Measurements from ENCODE around the gene FMO5.

FMO5 gene

DNA sequence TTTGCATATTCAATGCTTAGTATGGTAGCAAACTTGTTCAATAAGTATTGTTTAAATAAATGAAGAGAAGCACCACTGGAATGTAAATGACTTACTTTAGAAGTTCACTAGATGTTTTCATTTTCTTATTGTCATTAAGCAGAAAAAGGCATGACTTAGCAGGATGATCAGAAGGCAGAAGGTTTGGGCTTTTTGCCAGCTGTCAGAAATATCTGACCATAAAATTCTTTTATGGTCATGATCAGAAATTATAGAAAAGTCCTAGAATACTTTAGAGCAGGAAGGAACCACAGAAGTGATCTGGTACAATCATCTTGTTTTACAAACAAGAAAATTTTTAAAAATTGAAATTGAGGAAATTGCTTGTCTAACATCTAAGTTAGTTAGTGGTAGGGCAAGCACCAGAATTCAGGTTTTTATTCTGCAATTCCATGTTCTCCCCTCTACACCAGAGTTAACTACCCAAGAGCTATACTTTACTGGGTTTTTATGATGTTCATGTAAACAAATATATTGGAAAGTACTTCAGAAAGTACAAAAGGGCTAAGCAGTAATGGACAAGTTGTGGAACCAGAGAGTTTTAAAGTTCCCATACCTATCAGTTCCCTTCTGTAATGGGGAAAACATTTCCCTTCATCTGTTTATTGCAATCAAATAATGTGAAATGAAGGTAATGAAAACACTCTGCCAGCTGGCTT lies 10.1 kb downstream of the FMO5 start:
- Histone ChIP-seq H3K4me1 (ENCODE audit: control insufficient read depth in 1 of 2, insufficient read depth in 2 of 2, low read length in 2 of 2) (no peaks in the 10 kb centered on the region), H3K4me3 (ENCODE audit: low read depth in 1 of 2, low read length in 2 of 2) (no peak overlapping the region), H3K27ac (ENCODE audit: low read length) (no peak overlapping the region), H3K36me3 (ENCODE audit: control insufficient read depth in 1 of 2, insufficient read depth in 2 of 2, low read length in 2 of 2) (peaks cover 4 to 5% of the 10 kb centered on the region in 2 donors), H3K27me3 (ENCODE audit: low read depth, low read length) (no peaks in the 10 kb centered on the region), H3K9me3 (ENCODE audit: control insufficient read depth in 1 of 2, low read length in 2 of 2) (no peaks in the 10 kb centered on the region)

DNA sequence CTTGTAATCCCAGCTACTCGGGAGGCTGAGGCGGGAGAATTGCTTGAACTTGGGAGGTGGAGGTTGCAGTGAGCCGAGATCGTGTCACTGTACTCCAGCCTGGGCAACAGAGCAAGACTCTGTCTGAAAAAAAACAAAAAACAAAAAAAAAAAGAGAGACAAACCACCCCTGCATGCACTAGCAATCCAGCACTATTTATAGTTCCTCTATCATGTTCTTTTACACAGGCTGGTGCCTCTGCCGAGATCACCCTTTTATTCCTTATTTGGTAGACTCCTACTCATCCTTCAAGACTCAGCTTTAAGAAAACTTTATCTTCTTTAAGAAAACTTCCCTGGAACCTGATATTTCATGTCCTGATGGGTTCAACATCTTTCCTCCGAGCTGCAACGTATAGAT lies 10.8 kb downstream of the FMO5 start:
- H3K4me3 ChIP-seq (ENCODE audit: low read depth in 1 of 2, low read length in 2 of 2), result no peak overlapping the region
- no peaks in the 10 kb centered on the region for H3K4me1 ChIP-seq (ENCODE audit: control insufficient read depth in 1 of 2, insufficient read depth in 2 of 2, low read length in 2 of 2)
- no peaks in the 10 kb centered on the region for H3K27me3 ChIP-seq (ENCODE audit: low read depth, low read length)
- H3K27ac ChIP-seq (ENCODE audit: low read length), result no peak overlapping the region
- H3K36me3 ChIP-seq (ENCODE audit: control insufficient read depth in 1 of 2, insufficient read depth in 2 of 2, low read length in 2 of 2), result peaks cover 4 to 5% of the 10 kb centered on the region in 2 donors
- no peaks in the 10 kb centered on the region for H3K9me3 ChIP-seq (ENCODE audit: control insufficient read depth in 1 of 2, low read length in 2 of 2)

DNA sequence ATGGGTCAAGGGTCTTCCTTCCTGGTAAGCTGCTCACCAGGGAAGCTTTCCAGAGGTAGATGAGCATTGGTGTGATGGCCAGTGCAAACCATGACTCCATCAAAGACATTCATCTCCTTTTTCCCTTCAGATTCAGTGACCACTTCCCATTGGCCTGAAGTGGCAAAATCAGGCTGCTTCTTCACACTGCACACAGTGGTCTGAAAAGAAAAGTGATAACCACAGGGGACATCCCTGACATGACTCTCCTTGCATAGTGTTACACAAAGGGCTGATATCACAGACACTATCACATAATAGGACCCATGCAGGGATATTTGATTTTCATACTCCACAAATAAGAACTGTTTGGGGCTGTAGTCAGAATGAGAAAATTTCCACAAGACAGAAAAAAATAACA lies 11.9 kb downstream of the FMO5 start:
- no peaks in the 10 kb centered on the region for H3K9me3 ChIP-seq (ENCODE audit: control insufficient read depth in 1 of 2, low read length in 2 of 2)
- H3K4me3 ChIP-seq (ENCODE audit: low read depth in 1 of 2, low read length in 2 of 2), result no peak overlapping the region
- no peak overlapping the region for H3K27ac ChIP-seq (ENCODE audit: low read length)
- H3K27me3 ChIP-seq (ENCODE audit: low read depth, low read length), result no peaks in the 10 kb centered on the region
- H3K4me1 ChIP-seq (ENCODE audit: control insufficient read depth in 1 of 2, insufficient read depth in 2 of 2, low read length in 2 of 2), result no peaks in the 10 kb centered on the region
- peaks cover 4 to 5% of the 10 kb centered on the region in 2 donors for H3K36me3 ChIP-seq (ENCODE audit: control insufficient read depth in 1 of 2, insufficient read depth in 2 of 2, low read length in 2 of 2)

DNA sequence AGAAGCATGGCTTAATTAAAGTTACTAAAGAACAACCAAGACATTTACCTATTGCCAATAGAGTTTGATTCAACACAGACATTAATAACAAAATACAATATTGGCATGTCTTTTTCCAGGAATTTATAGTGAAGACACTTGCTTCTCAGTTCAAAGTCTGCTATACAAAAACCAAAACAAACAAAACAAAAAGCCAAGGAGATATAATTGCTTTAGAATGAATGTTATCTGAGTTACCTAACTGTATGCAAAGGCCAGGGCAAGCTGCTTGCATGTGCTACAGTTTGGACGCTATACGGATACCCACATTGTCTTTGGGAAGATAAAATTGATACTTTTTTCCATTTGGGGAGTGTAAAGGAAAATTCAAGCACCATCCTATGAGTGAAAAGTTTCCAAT lies 13.6 kb downstream of the FMO5 start:
- Histone ChIP-seq H3K36me3 (ENCODE audit: control insufficient read depth in 1 of 2, insufficient read depth in 2 of 2, low read length in 2 of 2) (peaks cover 4 to 5% of the 10 kb centered on the region in 2 donors), H3K27ac (ENCODE audit: low read length) (no peak overlapping the region), H3K27me3 (ENCODE audit: low read depth, low read length) (no peaks in the 10 kb centered on the region), H3K4me1 (ENCODE audit: control insufficient read depth in 1 of 2, insufficient read depth in 2 of 2, low read length in 2 of 2) (no peaks in the 10 kb centered on the region), H3K4me3 (ENCODE audit: low read depth in 1 of 2, low read length in 2 of 2) (no peak overlapping the region), H3K9me3 (ENCODE audit: control insufficient read depth in 1 of 2, low read length in 2 of 2) (no peaks in the 10 kb centered on the region)

DNA sequence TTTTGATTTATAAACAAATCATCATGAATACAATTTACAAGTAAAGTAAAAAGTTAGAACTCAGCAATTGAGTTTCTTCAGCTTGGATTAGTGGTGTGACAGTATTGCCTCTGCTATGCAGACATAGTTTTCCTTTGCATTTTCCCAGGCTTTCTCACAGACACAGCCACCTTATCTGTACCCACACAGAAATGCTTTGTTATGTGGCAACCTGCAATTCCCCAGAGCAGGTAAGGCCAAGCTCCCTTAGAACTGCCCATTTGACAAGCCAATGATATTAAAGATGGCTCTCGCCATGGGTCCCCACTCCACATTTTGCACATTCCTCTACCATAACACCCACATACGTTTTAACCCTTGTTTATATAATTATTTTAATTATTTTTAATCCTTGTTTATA lies 14.2 kb downstream of the FMO5 start:
- H3K27me3 ChIP-seq (ENCODE audit: low read depth, low read length), result no peaks in the 10 kb centered on the region
- no peaks in the 10 kb centered on the region for H3K9me3 ChIP-seq (ENCODE audit: control insufficient read depth in 1 of 2, low read length in 2 of 2)
- no peak overlapping the region for H3K4me3 ChIP-seq (ENCODE audit: low read depth in 1 of 2, low read length in 2 of 2)
- H3K36me3 ChIP-seq (ENCODE audit: control insufficient read depth in 1 of 2, insufficient read depth in 2 of 2, low read length in 2 of 2), result peaks cover 4 to 5% of the 10 kb centered on the region in 2 donors
- H3K4me1 ChIP-seq (ENCODE audit: control insufficient read depth in 1 of 2, insufficient read depth in 2 of 2, low read length in 2 of 2), result no peaks in the 10 kb centered on the region
- no peak overlapping the region for H3K27ac ChIP-seq (ENCODE audit: low read length)

DNA sequence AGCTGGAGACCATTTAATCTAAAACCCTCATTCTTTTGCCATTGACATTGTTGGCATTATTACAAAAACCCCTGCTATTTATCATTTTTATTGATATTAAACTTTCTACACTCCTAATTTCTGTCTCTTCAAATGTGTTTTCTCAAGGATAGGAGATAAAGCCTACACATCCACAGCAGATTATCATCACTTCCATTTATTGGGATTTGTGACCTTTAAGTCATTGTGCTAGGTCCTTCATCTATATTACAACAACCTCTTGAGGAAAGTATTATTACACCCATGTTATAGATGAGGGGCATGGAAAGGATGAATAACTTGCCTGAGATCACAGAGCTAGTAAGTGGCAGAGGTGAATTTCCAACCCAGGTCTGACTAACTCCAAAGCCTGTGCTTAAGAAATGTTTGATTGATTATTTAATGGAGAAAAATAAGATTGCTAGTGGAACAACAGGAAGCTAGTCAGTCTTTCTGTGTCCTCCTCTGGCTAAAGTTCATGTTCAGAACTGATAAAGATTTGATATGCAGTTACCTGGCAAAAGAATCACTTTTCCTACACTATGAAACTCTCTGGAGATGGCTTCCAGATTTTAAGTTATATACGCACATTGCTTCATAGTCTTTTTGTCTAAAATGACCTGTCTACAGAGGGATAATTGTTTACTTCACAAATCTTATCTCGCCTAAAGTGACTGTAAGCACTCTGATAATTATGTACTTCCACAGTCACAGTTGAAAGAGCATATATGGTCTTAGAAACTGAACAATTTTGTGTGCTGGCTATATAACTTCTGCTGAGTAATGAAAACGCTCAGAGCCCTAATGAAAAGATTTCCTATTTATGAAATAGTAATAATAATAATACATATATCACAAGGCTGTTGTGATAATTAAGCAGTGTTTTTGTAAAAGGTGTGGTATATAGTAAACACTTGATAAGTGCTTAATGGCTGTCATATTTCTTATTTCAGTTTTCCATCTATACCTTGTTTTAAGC lies 15.0 kb downstream of the FMO5 start:
- Histone ChIP-seq H3K4me3 (ENCODE audit: low read depth in 1 of 2, low read length in 2 of 2) (no peak overlapping the region), H3K27me3 (ENCODE audit: low read depth, low read length) (no peaks in the 10 kb centered on the region), H3K27ac (ENCODE audit: low read length) (no peak overlapping the region), H3K36me3 (ENCODE audit: control insufficient read depth in 1 of 2, insufficient read depth in 2 of 2, low read length in 2 of 2) (peaks cover 4 to 5% of the 10 kb centered on the region in 2 donors), H3K9me3 (ENCODE audit: control insufficient read depth in 1 of 2, low read length in 2 of 2) (no peaks in the 10 kb centered on the region), H3K4me1 (ENCODE audit: control insufficient read depth in 1 of 2, insufficient read depth in 2 of 2, low read length in 2 of 2) (no peaks in the 10 kb centered on the region)

DNA sequence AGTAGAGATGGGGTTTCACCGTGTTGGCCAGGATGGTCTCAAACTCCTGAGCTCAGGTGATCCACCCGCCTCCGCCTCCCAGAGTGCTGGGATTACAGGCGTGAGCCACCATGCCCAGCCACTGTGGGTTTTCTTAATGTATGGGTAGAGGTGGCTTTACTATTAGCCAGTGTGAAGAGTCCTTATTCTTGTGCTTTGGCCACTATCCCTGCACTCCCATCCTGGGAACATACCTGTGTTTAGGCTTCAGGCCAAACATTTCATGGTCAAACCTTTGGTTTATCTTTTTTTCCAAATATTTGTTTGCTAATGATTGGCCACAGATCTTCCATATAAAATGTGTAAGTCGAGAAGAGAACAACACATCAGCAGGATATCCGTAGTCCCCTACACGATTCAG lies 16.5 kb downstream of the FMO5 start:
- Histone ChIP-seq H3K36me3 (ENCODE audit: control insufficient read depth in 1 of 2, insufficient read depth in 2 of 2, low read length in 2 of 2) (peaks cover 4 to 14% of the 10 kb centered on the region in 2 donors), H3K4me1 (ENCODE audit: control insufficient read depth in 1 of 2, insufficient read depth in 2 of 2, low read length in 2 of 2) (no peaks in the 10 kb centered on the region), H3K9me3 (ENCODE audit: control insufficient read depth in 1 of 2, low read length in 2 of 2) (no peaks in the 10 kb centered on the region), H3K27ac (ENCODE audit: low read length) (no peak overlapping the region), H3K4me3 (ENCODE audit: low read depth in 1 of 2, low read length in 2 of 2) (no peak overlapping the region), H3K27me3 (ENCODE audit: low read depth, low read length) (no peaks in the 10 kb centered on the region)

DNA sequence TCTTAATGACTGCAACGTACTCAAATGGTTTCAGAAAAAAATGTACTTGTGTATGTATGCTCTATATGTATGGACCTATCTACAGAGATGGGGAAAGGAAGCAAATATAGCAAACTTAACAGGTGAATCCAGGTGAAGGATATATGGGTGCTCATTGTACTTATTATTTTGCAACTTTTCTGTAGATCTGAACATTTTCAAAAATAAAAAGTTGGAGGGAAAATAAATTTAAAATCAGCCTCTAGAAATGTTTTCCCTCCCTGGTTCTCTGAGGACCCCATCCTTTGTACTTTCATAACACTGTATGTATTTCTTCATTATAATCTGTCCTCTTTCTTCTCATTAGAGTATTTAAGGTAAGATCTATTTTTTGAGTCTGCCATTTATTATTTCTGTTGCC lies 17.9 kb downstream of the FMO5 start:
- H3K4me1 ChIP-seq (ENCODE audit: control insufficient read depth in 1 of 2, insufficient read depth in 2 of 2, low read length in 2 of 2), result no peaks in the 10 kb centered on the region
- peaks cover 4 to 14% of the 10 kb centered on the region in 2 donors for H3K36me3 ChIP-seq (ENCODE audit: control insufficient read depth in 1 of 2, insufficient read depth in 2 of 2, low read length in 2 of 2)
- H3K27me3 ChIP-seq (ENCODE audit: low read depth, low read length), result no peaks in the 10 kb centered on the region
- H3K9me3 ChIP-seq (ENCODE audit: control insufficient read depth in 1 of 2, low read length in 2 of 2), result no peaks in the 10 kb centered on the region
- H3K27ac ChIP-seq (ENCODE audit: low read length), result no peak overlapping the region
- no peak overlapping the region for H3K4me3 ChIP-seq (ENCODE audit: low read depth in 1 of 2, low read length in 2 of 2)

DNA sequence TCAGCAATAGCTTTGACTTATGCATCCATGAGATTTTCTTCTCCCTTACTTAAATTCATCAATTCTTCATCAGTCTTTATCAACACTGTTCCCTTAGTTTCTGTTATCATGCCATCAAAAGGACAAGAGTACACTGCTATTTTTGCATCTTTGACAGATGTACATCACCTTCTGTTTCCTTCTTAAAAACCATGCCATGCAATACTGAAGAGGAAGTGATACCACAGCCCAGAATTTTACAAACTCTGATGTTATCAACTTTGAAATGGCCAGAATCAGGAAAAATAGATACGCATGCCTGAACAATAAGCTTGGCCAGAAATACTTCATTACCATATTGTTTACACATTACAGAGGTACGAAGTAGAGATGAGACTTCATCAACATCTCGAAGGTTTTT lies 21.1 kb downstream of the FMO5 start:
- Histone ChIP-seq H3K4me3 (ENCODE audit: low read depth in 1 of 2, low read length in 2 of 2) (no peak overlapping the region), H3K4me1 (ENCODE audit: control insufficient read depth in 1 of 2, insufficient read depth in 2 of 2, low read length in 2 of 2) (no peaks in the 10 kb centered on the region), H3K36me3 (ENCODE audit: control insufficient read depth in 1 of 2, insufficient read depth in 2 of 2, low read length in 2 of 2) (peaks cover 0 to 9% of the 10 kb centered on the region in 2 donors), H3K27ac (ENCODE audit: low read length) (no peak overlapping the region), H3K27me3 (ENCODE audit: low read depth, low read length) (no peaks in the 10 kb centered on the region), H3K9me3 (ENCODE audit: control insufficient read depth in 1 of 2, low read length in 2 of 2) (no peaks in the 10 kb centered on the region)

DNA sequence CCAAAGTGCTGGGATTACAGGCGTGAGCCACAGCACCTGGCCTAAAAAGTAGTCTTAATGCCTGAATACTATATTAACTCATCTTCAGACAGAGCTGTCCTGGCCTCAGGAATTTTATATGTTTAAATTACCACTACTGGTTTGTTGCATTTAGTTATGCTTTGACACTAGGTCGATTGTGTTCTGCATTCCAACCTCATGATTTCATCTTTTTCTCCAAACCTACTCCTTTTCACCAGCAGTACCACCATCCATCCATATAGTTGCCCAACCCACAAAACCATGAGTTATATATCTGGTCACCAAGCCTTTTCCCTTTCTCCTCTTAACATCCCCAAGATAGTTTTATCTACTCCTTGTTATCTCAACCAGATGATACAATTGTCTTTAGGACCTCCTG lies 22.6 kb downstream of the FMO5 start:
- no peaks in the 10 kb centered on the region for H3K4me1 ChIP-seq (ENCODE audit: control insufficient read depth in 1 of 2, insufficient read depth in 2 of 2, low read length in 2 of 2)
- H3K36me3 ChIP-seq (ENCODE audit: control insufficient read depth in 1 of 2, insufficient read depth in 2 of 2, low read length in 2 of 2), result peaks cover 0 to 9% of the 10 kb centered on the region in 2 donors
- H3K27me3 ChIP-seq (ENCODE audit: low read depth, low read length), result no peaks in the 10 kb centered on the region
- H3K9me3 ChIP-seq (ENCODE audit: control insufficient read depth in 1 of 2, low read length in 2 of 2), result no peaks in the 10 kb centered on the region
- H3K4me3 ChIP-seq (ENCODE audit: low read depth in 1 of 2, low read length in 2 of 2), result no peak overlapping the region
- H3K27ac ChIP-seq (ENCODE audit: low read length), result no peak overlapping the region

DNA sequence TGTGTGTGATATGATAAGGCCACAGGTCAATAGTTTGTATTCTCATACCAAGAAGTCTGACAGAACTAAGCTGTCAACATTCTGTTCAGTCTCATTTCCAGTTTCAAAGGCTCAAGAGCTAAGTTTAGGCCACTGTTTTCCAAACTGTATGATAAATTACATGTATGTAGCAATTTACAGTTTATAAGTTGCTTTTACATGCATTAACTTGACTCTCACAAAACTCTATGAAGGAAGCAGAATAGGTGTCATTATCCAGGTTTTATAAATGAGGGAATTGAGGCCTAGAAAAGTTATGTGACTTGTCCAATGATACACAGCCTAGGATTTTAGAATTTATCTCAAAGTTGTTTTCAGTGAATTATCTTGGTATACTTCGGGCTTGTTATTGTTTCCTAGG lies 23.4 kb downstream of the FMO5 start:
- Histone ChIP-seq H3K27me3 (ENCODE audit: low read depth, low read length) (no peaks in the 10 kb centered on the region), H3K27ac (ENCODE audit: low read length) (no peak overlapping the region), H3K9me3 (ENCODE audit: control insufficient read depth in 1 of 2, low read length in 2 of 2) (no peaks in the 10 kb centered on the region), H3K36me3 (ENCODE audit: control insufficient read depth in 1 of 2, insufficient read depth in 2 of 2, low read length in 2 of 2) (peaks cover 0 to 9% of the 10 kb centered on the region in 2 donors), H3K4me1 (ENCODE audit: control insufficient read depth in 1 of 2, insufficient read depth in 2 of 2, low read length in 2 of 2) (no peaks in the 10 kb centered on the region), H3K4me3 (ENCODE audit: low read depth in 1 of 2, low read length in 2 of 2) (no peak overlapping the region)

All from muscle layer of duodenum (tissue), 2 donors.